ENCODE results near the gene SP2.
A peak's percentile ranks its signal among the peaks of the same experiment; 100 is the strongest.

The SP2 gene

GRCh38 chr17:47967607-47968252, 71.7 kb downstream of the SP2 start:
- Histone ChIP-seq H3K4me1 (ENCODE audit: control insufficient read depth, insufficient read depth, low read length) (peaks cover 60% of the 10 kb centered on the region), H3K9me3 (ENCODE audit: control insufficient read depth, low read length) (no peaks in the 10 kb centered on the region), H3K27me3 (ENCODE audit: control insufficient read depth, insufficient read depth, low read length) (no peaks in the 10 kb centered on the region), H3K36me3 (ENCODE audit: control insufficient read depth, insufficient read depth, low read length) (no peaks in the 10 kb centered on the region), H3K9ac (ENCODE audit: low read length) (peak overlapping the region; percentile 35), H3K4me3 (ENCODE audit: low read length) (no peak overlapping the region)

- Histone ChIP-seq H3K9me3 (ENCODE audit: control insufficient read depth, low read length) (no peaks in the 10 kb centered on the region), H3K9ac (ENCODE audit: low read length) (no peak overlapping the region), H3K4me1 (ENCODE audit: control insufficient read depth, insufficient read depth, low read length) (peaks cover 57% of the 10 kb centered on the region), H3K36me3 (ENCODE audit: control insufficient read depth, insufficient read depth, low read length) (no peaks in the 10 kb centered on the region), H3K4me3 (ENCODE audit: low read length) (no peak overlapping the region), H3K27me3 (ENCODE audit: control insufficient read depth, insufficient read depth, low read length) (no peaks in the 10 kb centered on the region)
These were observed 72.8 kb downstream of the SP2 start for GRCh38 chr17:47968836-47969235.

GRCh38 chr17:47969930-47970724, 74.1 kb downstream of the SP2 start:
- Histone ChIP-seq H3K9ac (ENCODE audit: low read length) (peak overlapping the region; percentile 2), H3K27me3 (ENCODE audit: control insufficient read depth, insufficient read depth, low read length) (no peaks in the 10 kb centered on the region), H3K4me1 (ENCODE audit: control insufficient read depth, insufficient read depth, low read length) (peaks cover 44% of the 10 kb centered on the region), H3K9me3 (ENCODE audit: control insufficient read depth, low read length) (no peaks in the 10 kb centered on the region), H3K4me3 (ENCODE audit: low read length) (no peak overlapping the region), H3K36me3 (ENCODE audit: control insufficient read depth, insufficient read depth, low read length) (peaks cover under 1% of the 10 kb centered on the region)

GRCh38 chr17:47970725-47971499, 74.9 kb downstream of the SP2 start, which contains the start of gene CDK5RAP3:
TSS of gene CDK5RAP3 (plus strand) at chr17:47971113. CDS start at chr17:47971147, 34 bp downstream.
- H3K27me3 ChIP-seq (ENCODE audit: control insufficient read depth, insufficient read depth, low read length), result no peaks in the 10 kb centered on the region
- H3K36me3 ChIP-seq (ENCODE audit: control insufficient read depth, insufficient read depth, low read length), result peaks cover 5% of the 10 kb centered on the region
- H3K4me3 ChIP-seq (ENCODE audit: low read length), result peak within 1 kb of the TSS; percentile 86
- H3K9ac ChIP-seq (ENCODE audit: low read length), result peak within 1 kb of the TSS; percentile 87
- no peaks in the 10 kb centered on the region for H3K9me3 ChIP-seq (ENCODE audit: control insufficient read depth, low read length)
- H3K4me1 ChIP-seq (ENCODE audit: control insufficient read depth, insufficient read depth, low read length), result peaks cover 36% of the 10 kb centered on the region

- peaks cover 5% of the 10 kb centered on the region for H3K36me3 ChIP-seq (ENCODE audit: control insufficient read depth, insufficient read depth, low read length)
- no peaks in the 10 kb centered on the region for H3K27me3 ChIP-seq (ENCODE audit: control insufficient read depth, insufficient read depth, low read length)
- no peak overlapping the region for H3K4me3 ChIP-seq (ENCODE audit: low read length)
- no peak overlapping the region for H3K9ac ChIP-seq (ENCODE audit: low read length)
- H3K9me3 ChIP-seq (ENCODE audit: control insufficient read depth, low read length), result no peaks in the 10 kb centered on the region
- H3K4me1 ChIP-seq (ENCODE audit: control insufficient read depth, insufficient read depth, low read length), result peaks cover 20% of the 10 kb centered on the region
These were observed 77.5 kb downstream of the SP2 start for GRCh38 chr17:47973541-47973940.

GRCh38 chr17:47975189-47975822, 79.3 kb downstream of the SP2 start:
- Histone ChIP-seq H3K27me3 (ENCODE audit: control insufficient read depth, insufficient read depth, low read length) (no peaks in the 10 kb centered on the region), H3K36me3 (ENCODE audit: control insufficient read depth, insufficient read depth, low read length) (peaks cover 5% of the 10 kb centered on the region), H3K4me1 (ENCODE audit: control insufficient read depth, insufficient read depth, low read length) (peaks cover 12% of the 10 kb centered on the region)

GRCh38 chr17:47975823-47976205, 79.8 kb downstream of the SP2 start:
- Histone ChIP-seq H3K9me3 (ENCODE audit: control insufficient read depth, low read length) (no peaks in the 10 kb centered on the region), H3K36me3 (ENCODE audit: control insufficient read depth, insufficient read depth, low read length) (peaks cover 5% of the 10 kb centered on the region), H3K9ac (ENCODE audit: low read length) (no peak overlapping the region), H3K4me3 (ENCODE audit: low read length) (no peak overlapping the region), H3K4me1 (ENCODE audit: control insufficient read depth, insufficient read depth, low read length) (peaks cover 9% of the 10 kb centered on the region), H3K27me3 (ENCODE audit: control insufficient read depth, insufficient read depth, low read length) (no peaks in the 10 kb centered on the region)

More at GRCh38 chr17:47975189-47975822, 79.3 kb downstream of the SP2 start:
- Histone ChIP-seq H3K9me3 (ENCODE audit: control insufficient read depth, low read length) (no peaks in the 10 kb centered on the region), H3K9ac (ENCODE audit: low read length) (no peak overlapping the region), H3K4me3 (ENCODE audit: low read length) (no peak overlapping the region)

- no peak overlapping the region for H3K4me3 ChIP-seq (ENCODE audit: low read length)
- no peak overlapping the region for H3K9ac ChIP-seq (ENCODE audit: low read length)
- no peaks in the 10 kb centered on the region for H3K27me3 ChIP-seq (ENCODE audit: control insufficient read depth, insufficient read depth, low read length)
- H3K36me3 ChIP-seq (ENCODE audit: control insufficient read depth, insufficient read depth, low read length), result peaks cover 8% of the 10 kb centered on the region
- H3K4me1 ChIP-seq (ENCODE audit: control insufficient read depth, insufficient read depth, low read length), result peaks cover 17% of the 10 kb centered on the region
- no peaks in the 10 kb centered on the region for H3K9me3 ChIP-seq (ENCODE audit: control insufficient read depth, low read length)
These were observed 82.3 kb downstream of the SP2 start for GRCh38 chr17:47978324-47978723.

All from mucosa of stomach (tissue), 1 donor.